ENCODE results near the gene CLCA4.

DNA sequence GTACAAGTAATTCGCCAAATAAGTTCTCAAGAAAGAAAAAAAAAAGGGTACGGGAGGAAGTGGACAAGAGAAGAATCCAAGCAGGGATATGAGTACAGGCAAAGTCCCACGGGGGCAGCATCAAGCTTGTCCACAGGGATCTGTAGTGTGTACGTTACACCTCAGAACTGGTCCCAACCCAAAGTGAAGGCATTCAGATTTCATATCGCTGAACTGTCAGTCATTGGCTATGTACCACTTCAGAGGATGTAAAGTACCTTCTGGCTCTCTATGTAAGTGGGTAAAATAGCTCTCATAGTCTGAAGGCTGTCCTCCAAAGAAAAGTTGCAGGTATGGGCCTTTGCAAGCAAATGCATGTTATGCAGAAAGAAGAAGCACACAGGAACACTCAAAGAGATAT, 8.1 kb upstream of the CLCA4 start:
- TF ChIP-seq, protein P1, sequence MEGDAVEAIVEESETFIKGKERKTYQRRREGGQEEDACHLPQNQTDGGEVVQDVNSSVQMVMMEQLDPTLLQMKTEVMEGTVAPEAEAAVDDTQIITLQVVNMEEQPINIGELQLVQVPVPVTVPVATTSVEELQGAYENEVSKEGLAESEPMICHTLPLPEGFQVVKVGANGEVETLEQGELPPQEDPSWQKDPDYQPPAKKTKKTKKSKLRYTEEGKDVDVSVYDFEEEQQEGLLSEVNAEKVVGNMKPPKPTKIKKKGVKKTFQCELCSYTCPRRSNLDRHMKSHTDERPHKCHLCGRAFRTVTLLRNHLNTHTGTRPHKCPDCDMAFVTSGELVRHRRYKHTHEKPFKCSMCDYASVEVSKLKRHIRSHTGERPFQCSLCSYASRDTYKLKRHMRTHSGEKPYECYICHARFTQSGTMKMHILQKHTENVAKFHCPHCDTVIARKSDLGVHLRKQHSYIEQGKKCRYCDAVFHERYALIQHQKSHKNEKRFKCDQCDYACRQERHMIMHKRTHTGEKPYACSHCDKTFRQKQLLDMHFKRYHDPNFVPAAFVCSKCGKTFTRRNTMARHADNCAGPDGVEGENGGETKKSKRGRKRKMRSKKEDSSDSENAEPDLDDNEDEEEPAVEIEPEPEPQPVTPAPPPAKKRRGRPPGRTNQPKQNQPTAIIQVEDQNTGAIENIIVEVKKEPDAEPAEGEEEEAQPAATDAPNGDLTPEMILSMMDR (conservative IDR thresholded peaks at IDR 0.05; ENCODE audit: low read depth, low read length) = no peak
- no peak for TF ChIP-seq EZH2 (IDR thresholded peaks at IDR 0.05; ENCODE audit: borderline replicate concordance, low read depth, low read length, poor library complexity, severe bottlenecking)

Data from A673 (cell line).